Measurements from ENCODE around the gene IRF6. TPM values are rescaled to one million over a fixed set of nuclear protein-coding genes. Genes with fewer than 3 reads are reported as not detected.
A peak's percentile ranks its signal among the peaks of the same experiment; 100 is the strongest.

The IRF6 gene
- total and polyA plus RNA-seq, 2 of the 8 experiments (the other 6 are each of a cell fraction or from before 2014, with no cell fraction given) = 9.6 to 13.4 TPM

DNA sequence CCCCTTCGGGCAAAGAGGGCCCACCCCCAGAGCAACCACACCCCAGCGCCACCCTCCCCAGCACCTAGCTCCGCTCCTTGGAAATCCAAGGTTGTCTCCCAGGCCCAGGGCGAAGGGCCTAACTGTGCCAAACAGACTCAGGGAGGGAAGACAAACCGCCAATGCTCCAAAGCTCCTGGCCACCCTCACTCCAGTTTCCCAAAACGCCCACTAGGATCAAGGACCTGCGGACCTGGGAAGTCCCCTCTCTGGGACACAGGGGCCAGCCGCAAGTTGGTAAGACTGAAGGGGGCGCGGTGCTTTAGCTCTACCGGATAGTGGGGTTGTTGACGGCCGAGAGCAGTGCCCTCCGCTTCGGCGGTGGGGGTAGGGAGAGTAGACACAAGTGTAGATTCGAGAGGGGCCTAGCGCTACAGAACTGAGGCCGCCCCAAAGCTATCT lies 581 bp downstream of the IRF6 start:
- DNase-seq (ENCODE audit: low read depth in 1 of 2, low spot score in 2 of 2) (peak in 1 of 2 experiments; percentile 79), FAIRE-seq (no peak)
- Histone ChIP-seq H3K18ac (ENCODE audit: extremely low read depth, low read length) (peak overlapping the region; percentile 64; the same call in 1 of the 2 replicates), H4K8ac (ENCODE audit: extremely low read depth, insufficient read depth, low read length) (no peak overlapping the region; the same call in 1 of the 2 replicates), H3K9ac (replicated peaks in 1 of 4; ENCODE audit: extremely low read depth in 1 of 4, low read depth in 3 of 4, low read length in 3 of 4) (peak overlapping the region in 3 of 4 experiments; percentile 71 to 82 (median 75); a peak in 5 of 7 replicates), H2BK12ac (ENCODE audit: low read depth, low read length) (no peak overlapping the region; the same call in none of the 2 replicates), H2BK20ac (ENCODE audit: low read length) (no peak overlapping the region), H3K27me3 (replicated peaks in 1 of 4; ENCODE audit: control insufficient read depth in 3 of 4, extremely low read depth in 1 of 4, insufficient read depth in 3 of 4, low read length in 3 of 4) (no peaks in the 10 kb centered on the region), H3K4me3 (ENCODE audit: extremely low read depth in 1 of 4, insufficient read depth in 2 of 4, low read depth in 3 of 4, low read length in 4 of 4) (peak overlapping the region; percentile 73 to 91 (median 80)), H2BK5ac (ENCODE audit: low read depth, low read length) (0 out of 2 replicates have a peak overlapping the region, but pooled peaks have one; percentile 85), H3K4ac (replicated peaks; ENCODE audit: insufficient read length, low read depth, low read length) (no peak overlapping the region), H3K79me1 (ENCODE audit: low read depth, low read length) (no peaks in the 10 kb centered on the region; the same call in none of the 2 replicates), H2BK120ac (replicated peaks; ENCODE audit: low read depth, low read length) (no peak overlapping the region), H4K20me1 (replicated peaks in 1 of 2; ENCODE audit: control insufficient read depth in 1 of 2, insufficient read depth in 2 of 2, low read length in 2 of 2) (peaks cover 0 to 7% of the 10 kb centered on the region in 2 experiments), H3K23me2 (ENCODE audit: low read depth, low read length) (peaks cover 12% of the 10 kb centered on the region; the same call in 1 of the 2 replicates), H2BK15ac (ENCODE audit: low read length) (no peak overlapping the region), H3K9me3 (ENCODE audit: insufficient read depth in 2 of 2, low read depth in 1 of 2, low read length in 1 of 2) (no peaks in the 10 kb centered on the region), H3K56ac (replicated peaks; ENCODE audit: insufficient read length, low read depth, low read length) (no peak overlapping the region), H3K27ac (ENCODE audit: low read depth, low read length) (peak overlapping the region; percentile 62; the same call in 1 of the 2 replicates), H3K4me2 (ENCODE audit: insufficient read depth in 1 of 2, low read depth in 2 of 2, low read length in 2 of 2) (peak overlapping the region; percentile 88 to 91), H3K23ac (ENCODE audit: insufficient read length) (no peak overlapping the region), H3K79me2 (ENCODE audit: control insufficient read depth in 1 of 2, insufficient read depth in 2 of 2, low read length in 2 of 2) (peaks cover 0 to 7% of the 10 kb centered on the region in 2 experiments; a peak in 1 of 4 replicates), H2AK5ac (ENCODE audit: low read depth, low read length) (no peak overlapping the region), H3K14ac (ENCODE audit: insufficient read length) (no peak overlapping the region), H4K91ac (replicated peaks; ENCODE audit: insufficient read length, low read length) (no peak overlapping the region), H3K36me3 (ENCODE audit: control insufficient read depth in 2 of 4, insufficient read depth in 4 of 4, low read length in 3 of 4) (no peaks in the 10 kb centered on the region; a peak in 1 of 8 replicates), H3K4me1 (replicated peaks in 1 of 4; ENCODE audit: control insufficient read depth in 3 of 4, insufficient read depth in 4 of 4, low read length in 3 of 4) (peaks cover 0 to 7% (median 0%) of the 10 kb centered on the region in 4 experiments; a peak in 4 of 7 replicates), H4K5ac (ENCODE audit: insufficient read length, low read depth, low read length) (no peak overlapping the region), H2AFZ (ENCODE audit: low read length) (peak overlapping the region; percentile 95)
- ChIA-PET POLR2A (ENCODE audit: partially characterized antibody) (interaction anchor here (1.1 to 2.6 kb wide), 6 partner anchors 9 to 568 kb away, joined by 3 to 11 read pairs (median 5); partner anchors contain the start of gene C1orf74), CTCF (ENCODE audit: partially characterized antibody) (interaction anchor here (0.6 to 11.7 kb wide), 9 partner anchors 10 to 506 kb away, joined by 3 to 254 read pairs (median 4); partner anchors contain the start of gene UTP25)
- WGBS, 2 experiments (ENCODE audit: extremely low coverage in 1 of 2, insufficient coverage in 1 of 2, insufficient read length in 1 of 2, insufficient replicate concordance in 2 of 2, low coverage in 1 of 2, low lambda C conversion rate in 2 of 2, missing lambda C conversion rate in 1 of 2) = 13% methylated on average over 19 of the region's 19 CpGs; no CpG with 5 or more reads in 1 of the 2 experiments
- TF ChIP-seq BCL11A (IDR thresholded peaks at IDR 0.05; ENCODE audit: low read depth in 2 of 2, low read length in 2 of 2) (no peak), SAP30 (IDR thresholded peaks at IDR 0.05; ENCODE audit: insufficient read depth, insufficient replicate concordance, low read length) (no peak), RAD21 (IDR thresholded peaks at IDR 0.05 in 1 of 2, conservative IDR thresholded peaks at IDR 0.05 in 1 of 2; ENCODE audit: low read depth in 2 of 2, low read length in 2 of 2) (peak in 1 of 2 experiments; percentile 34; a peak in 1 of 4 replicates), TAF7 (optimal IDR thresholded peaks at IDR 0.05; ENCODE audit: borderline replicate concordance, low read depth, low read length) (peak; percentile 8), CHD1 (IDR thresholded peaks at IDR 0.05; ENCODE audit: low read depth, low read length) (no peak)
- TF ChIP-seq, protein P1, sequence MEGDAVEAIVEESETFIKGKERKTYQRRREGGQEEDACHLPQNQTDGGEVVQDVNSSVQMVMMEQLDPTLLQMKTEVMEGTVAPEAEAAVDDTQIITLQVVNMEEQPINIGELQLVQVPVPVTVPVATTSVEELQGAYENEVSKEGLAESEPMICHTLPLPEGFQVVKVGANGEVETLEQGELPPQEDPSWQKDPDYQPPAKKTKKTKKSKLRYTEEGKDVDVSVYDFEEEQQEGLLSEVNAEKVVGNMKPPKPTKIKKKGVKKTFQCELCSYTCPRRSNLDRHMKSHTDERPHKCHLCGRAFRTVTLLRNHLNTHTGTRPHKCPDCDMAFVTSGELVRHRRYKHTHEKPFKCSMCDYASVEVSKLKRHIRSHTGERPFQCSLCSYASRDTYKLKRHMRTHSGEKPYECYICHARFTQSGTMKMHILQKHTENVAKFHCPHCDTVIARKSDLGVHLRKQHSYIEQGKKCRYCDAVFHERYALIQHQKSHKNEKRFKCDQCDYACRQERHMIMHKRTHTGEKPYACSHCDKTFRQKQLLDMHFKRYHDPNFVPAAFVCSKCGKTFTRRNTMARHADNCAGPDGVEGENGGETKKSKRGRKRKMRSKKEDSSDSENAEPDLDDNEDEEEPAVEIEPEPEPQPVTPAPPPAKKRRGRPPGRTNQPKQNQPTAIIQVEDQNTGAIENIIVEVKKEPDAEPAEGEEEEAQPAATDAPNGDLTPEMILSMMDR (IDR thresholded peaks at IDR 0.05; ENCODE audit: control extremely low read depth in 1 of 3, insufficient read depth in 1 of 3, low read depth in 1 of 3, low read length in 3 of 3) = peak; percentile 34 to 40 (median 34)

Data from H1 (cell line).